Right ventricle myocardium superior (tissue), 1 donor: ENCODE measurements around the gene PLA2G7. TPM values are rescaled to one million over a fixed set of nuclear protein-coding genes. Genes with fewer than 3 reads are reported as not detected.

ENCODE experiments used
- ATAC-seq: fragments of 200-7000 bp; cut with Tn5 transposase; one replicate; pipeline ENCODE4 v1.9.1; 2020; ENCODE audit warnings: mild to moderate bottlenecking; ENCODE audit not compliant: poor library complexity
- DNase-seq: peaks from one replicate; pipeline ENCODE4 v3.0.0-alpha.2; 2020
- intact Hi-C: fragments of 100-400 bp; cut with DNase I; formaldehyde crosslinking; loops from one replicate; pipeline ENCODE4 v1.11.2; 2022
- total RNA-seq: library from RNA; stranded (reverse); fragmentation: NEBNext Ultra II Directional; extraction: Animal tissue kit (Norgen Biotek cat#: 25700); gene quantifications from one replicate; pipeline ENCODE4 v1.2.1, GENCODE V29; 2021
- donor health status: DM: no; HTN: yes; CAD: no; lungs with severe emphysema.

The PLA2G7 gene
- total RNA-seq, 1 donor from 2014 or later = 0.27 TPM

DNA sequence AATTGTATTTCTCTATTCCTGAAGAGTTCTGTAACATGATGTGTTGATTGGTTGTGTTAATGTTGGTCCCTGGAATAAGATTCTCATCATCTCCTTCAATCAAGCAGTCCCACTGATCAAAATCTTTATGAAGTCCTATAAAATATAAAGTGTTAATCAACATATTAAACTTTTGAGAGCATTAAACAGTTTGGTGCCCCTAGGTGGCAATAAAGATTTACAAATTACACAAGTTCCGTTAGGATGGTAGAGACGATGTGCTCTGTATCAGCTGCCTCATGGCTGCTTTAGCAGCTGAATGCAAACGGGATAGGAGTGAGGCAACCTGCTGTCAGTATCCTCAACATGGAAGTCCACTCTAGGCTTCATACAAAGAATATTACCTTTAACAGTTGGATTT lies 30.6 kb downstream of the PLA2G7 start:
- no peak for DNase-seq
- ATAC-seq = peak; percentile 68
- intact Hi-C loops = no loop called here

DNA sequence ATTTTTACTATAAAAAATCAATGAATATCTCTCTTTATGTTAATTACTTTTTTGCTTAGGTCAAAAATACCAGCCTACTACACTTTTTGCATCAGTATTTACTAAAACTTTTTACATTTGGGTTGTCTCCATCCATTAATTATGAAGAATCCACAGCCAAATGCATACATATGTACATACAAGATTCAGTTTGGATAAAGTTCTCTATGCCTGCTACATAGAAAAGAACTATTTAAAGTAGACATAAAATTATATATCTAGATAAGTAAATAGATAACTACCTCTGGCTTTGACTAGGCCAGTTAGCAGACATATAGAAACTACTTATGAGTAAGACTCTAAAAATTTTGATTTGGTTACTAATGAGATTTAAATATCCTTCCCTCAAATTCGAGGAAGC lies 35.2 kb downstream of the PLA2G7 start:
- intact Hi-C loops = no loop called here
- ATAC-seq = no peak
- DNase-seq = no peak

DNA sequence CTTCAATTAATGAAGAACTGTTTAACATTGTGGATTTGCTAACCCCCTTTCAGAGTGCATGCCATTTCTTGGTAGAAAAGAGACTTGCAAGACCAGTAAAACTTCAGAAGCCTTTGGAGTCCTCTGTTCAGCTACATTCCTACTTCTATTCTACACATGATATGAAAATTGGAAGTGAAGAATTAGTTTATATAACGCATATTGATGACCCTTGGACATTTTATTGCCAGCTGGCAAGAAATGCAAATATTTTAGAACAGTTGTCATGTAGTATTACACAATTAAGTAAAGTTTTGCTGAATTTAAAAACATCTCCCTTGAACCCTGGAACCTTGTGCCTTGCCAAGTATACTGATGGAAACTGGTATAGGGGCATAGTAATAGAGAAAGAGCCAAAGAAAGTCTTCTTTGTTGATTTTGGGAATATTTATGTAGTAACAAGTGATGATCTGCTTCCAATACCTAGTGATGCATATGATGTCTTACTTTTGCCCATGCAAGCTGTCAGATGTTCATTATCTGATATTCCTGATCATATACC lies 44.2 kb downstream of the PLA2G7 start:
- intact Hi-C loops = no loop called here
- ATAC-seq (no peak), DNase-seq (no peak)

DNA sequence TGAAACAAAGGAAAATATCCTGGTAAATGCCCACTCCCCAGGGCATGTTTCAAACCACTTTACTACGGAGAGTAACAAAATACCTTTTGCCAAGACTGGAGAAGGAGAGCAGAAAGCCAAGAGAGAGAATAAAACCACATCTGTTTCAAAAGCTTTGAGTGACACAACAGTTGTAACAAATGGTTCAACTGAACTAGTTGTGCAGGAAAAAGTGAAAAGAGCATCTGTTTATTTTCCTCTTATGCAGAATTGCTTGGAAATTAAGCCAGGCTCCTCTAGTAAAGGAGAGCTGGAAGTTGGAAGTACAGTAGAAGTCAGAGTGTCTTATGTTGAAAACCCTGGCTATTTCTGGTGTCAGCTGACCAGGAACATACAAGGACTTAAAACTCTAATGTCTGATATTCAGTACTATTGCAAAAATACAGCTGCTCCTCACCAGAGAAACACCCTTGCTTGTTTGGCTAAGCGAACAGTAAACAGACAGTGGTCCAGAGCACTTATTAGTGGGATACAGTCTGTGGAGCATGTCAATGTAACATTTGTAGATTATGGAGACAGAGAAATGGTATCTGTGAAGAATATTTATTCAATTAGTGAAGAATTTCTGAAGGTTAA lies 44.9 kb downstream of the PLA2G7 start:
- DNase-seq (no peak), ATAC-seq (no peak)
- intact Hi-C loops = no loop called here

DNA sequence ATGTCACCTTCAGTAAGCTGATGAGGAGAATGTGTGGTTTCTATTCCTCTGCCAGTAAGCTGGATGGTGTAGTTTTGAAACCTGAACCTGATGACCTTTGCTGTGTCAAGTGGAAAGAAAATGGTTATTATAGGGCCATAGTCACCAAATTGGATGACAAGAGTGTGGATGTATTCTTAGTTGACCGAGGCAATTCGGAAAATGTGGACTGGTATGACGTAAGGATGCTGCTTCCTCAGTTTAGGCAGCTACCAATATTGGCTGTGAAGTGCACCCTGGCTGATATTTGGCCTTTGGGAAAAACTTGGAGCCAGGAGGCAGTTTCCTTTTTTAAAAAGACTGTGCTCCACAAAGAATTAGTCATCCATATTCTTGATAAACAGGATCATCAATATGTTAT lies 45.5 kb downstream of the PLA2G7 start:
- intact Hi-C loops = no loop called here
- DNase-seq = no peak
- ATAC-seq = no peak

DNA sequence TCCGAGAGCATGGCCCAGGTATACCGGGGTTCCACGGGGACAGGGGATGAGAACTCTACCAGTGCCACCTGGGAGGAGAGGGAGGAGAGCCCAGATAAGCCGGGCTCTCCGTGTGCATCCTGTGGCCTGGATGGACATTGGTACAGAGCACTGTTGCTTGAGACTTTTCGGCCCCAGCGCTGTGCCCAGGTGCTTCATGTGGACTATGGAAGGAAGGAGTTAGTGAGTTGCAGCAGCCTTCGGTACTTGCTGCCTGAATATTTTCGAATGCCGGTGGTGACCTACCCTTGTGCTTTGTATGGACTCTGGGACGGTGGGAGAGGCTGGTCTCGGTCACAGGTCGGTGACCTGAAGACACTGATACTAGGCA lies 46.2 kb downstream of the PLA2G7 start:
- intact Hi-C loops = no loop called here
- ATAC-seq (no peak), DNase-seq (no peak)

GRCh38 chr6:46688117-46688965 lies 46.8 kb downstream of the PLA2G7 start:
- intact Hi-C loops = no loop called here
- ATAC-seq = no peak
- DNase-seq = peak; percentile 30

GRCh38 chr6:46687619-46688097 lies 47.5 kb downstream of the PLA2G7 start, which contains the start of gene TDRD6:
Gene TDRD6, plus strand, starts transcription at chr6:46687885. Its CDS starts 244 bp downstream, at chr6:46688129.
- DNase-seq (no peak), ATAC-seq (no peak)
- intact Hi-C loops = no loop called here

DNA sequence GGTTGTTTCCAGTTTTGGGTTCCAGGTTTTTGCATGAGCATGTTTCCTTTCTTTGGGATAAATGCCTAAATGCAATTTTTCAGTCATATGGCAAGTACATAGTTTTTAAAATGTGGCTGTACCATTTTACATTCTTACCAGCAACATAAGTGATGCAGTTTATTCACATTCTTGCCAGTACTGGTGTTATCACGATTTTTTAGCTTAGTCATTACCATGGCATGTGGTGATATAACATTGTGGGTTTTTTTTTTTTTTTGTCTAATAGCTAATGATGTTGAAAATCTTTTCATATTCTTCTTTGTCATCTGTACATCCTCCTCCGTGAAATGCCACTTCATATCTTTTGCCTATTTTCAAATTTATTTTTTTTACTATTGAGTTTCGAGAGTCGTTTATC lies 50.4 kb downstream of the PLA2G7 start:
- no peak for ATAC-seq
- intact Hi-C loops = no loop called here

DNA sequence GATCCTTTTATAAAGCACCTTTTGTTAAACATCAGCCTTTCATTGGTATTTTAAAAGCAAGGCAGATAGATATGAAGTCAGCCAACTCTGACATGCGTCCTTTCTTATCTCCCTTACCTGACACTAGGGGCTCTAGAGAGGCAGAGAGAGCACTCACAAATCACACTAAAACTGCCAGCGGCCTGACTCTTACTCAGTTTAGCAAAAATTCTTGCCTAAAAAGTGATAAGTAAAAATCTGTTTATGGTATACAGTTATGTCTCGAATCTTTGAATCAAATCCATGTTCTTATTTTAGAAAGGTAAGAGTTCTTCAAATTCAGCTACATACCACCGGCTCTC lies 57.9 kb downstream of the PLA2G7 start:
- no peak for ATAC-seq
- no peak for DNase-seq
- intact Hi-C loops = no loop called here

More for the DNA sequence above, 50.4 kb downstream of the PLA2G7 start:
- no peak for DNase-seq

- intact Hi-C loops = no loop called here
- DNase-seq (no peak), ATAC-seq (no peak)
Measured at GRCh38 chr6:46676604-46677313, 58.4 kb downstream of the PLA2G7 start.

DNA sequence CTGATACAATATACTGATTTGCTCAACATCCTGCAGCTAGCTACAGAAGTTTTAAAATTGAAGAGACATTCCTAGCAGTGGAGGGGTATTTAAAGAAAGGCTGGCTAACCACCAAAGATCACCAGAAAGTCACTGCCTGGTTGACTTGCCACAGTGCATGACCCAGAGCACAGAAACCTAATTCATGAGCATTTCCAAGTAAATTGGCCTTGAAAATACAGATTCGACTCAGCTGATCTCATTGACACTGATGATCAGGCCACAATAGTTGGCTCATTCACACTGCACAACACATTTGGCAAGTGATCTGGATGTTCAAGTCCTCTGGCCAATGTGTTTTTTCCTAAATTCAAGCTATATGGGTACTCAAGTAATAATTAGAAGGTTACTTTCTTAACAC lies 60.8 kb downstream of the PLA2G7 start:
- intact Hi-C loops = no loop called here
- ATAC-seq = no peak

DNA sequence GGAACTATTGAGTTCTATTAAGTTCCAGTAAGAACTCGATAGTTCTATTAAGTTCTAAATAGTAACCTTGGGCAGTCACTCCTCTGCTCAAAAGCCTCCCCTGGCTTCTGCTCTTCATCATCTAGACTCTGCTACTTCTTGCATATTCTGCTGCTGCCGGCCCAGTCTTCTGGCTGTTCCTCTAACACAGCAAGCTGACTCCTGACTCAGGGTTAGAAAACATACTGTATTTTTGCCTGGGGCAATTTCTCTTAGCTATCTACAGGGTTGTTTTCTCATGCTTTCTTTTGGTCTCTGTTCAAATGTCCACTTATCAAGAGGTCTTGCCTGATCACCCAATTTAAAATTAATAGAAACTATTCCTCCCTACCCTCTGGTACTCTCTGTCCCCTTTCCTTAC lies 67.8 kb downstream of the PLA2G7 start:
- ATAC-seq (no peak), DNase-seq (no peak)
- intact Hi-C loops = no loop called here

More for the DNA sequence above, 60.8 kb downstream of the PLA2G7 start:
- no peak for DNase-seq

- intact Hi-C loops = no loop called here
- no peak for ATAC-seq
Measured at GRCh38 chr6:46661483-46661882, 73.7 kb downstream of the PLA2G7 start.

GRCh38 chr6:46657642-46658041 lies 77.5 kb downstream of the PLA2G7 start:
- intact Hi-C loops = no loop called here

More at GRCh38 chr6:46661483-46661882, 73.7 kb downstream of the PLA2G7 start:
- DNase-seq = no peak

DNA sequence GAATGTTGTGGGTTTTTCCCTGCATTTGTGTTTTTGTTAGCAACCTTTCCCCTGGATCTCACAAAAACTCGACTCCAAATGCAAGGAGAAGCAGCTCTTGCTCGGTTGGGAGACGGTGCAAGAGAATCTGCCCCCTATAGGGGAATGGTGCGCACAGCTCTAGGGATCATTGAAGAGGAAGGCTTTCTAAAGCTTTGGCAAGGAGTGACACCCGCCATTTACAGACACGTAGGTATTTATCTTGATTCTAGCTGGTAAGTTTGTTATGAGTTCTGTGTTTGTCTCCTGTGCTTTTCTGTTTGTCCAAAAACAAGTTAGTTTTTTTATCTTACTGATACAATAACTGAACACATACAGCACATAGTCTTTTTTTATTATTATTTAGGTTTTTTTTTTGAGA lies 79.4 kb downstream of the PLA2G7 start:
- intact Hi-C loops = no loop called here
- ATAC-seq (no peak), DNase-seq (no peak)

More at GRCh38 chr6:46657642-46658041, 77.5 kb downstream of the PLA2G7 start:
- ATAC-seq (no peak), DNase-seq (no peak)
